Bronchial epithelial cell (primary cell): Measurements from ENCODE around the gene CA6. TPM values are rescaled to one million over a fixed set of nuclear protein-coding genes. Genes with fewer than 3 reads are reported as not detected.
"Not testable (repeated sequence)": the region's sequence is repeated elsewhere in the genome, so short reads cannot be mapped to it uniquely, and the experiment has no call there.

Source experiments
- DNase-seq: peaks from one replicate; pipeline ENCODE4 v3.0.0-alpha.2; 2010; ENCODE audit warnings: low read depth
- FAIRE-seq: peaks from 2 replicates; lab custom pipeline; 2011; peaks lifted over from hg19 to GRCh38; lab: Jason Lieb, UNC
- H3K27me3 ChIP-seq: 2 replicates; pipeline ENCODE4 v1.5.1; 2011; ENCODE audit warnings: low read length; ENCODE audit not compliant: control insufficient read depth, insufficient read depth
- H3K36me3 ChIP-seq: 2 replicates; pipeline ENCODE4 v1.5.1; 2011; ENCODE audit warnings: low read length; ENCODE audit not compliant: control insufficient read depth, insufficient read depth
- H3K4me3 ChIP-seq: 2 replicates; pipeline ENCODE4 v1.5.1; 2011; ENCODE audit warnings: mild to moderate bottlenecking, low read depth, low read length, control low read depth
- CTCF ChIP-seq: IDR thresholded peaks from 2 replicates; pipeline ENCODE4 v1.5.1; 2011; ENCODE audit warnings: mild to moderate bottlenecking, moderate library complexity, low read length, control low read depth, inconsistent platforms; ENCODE audit not compliant: insufficient read depth, severe bottlenecking
- total RNA-seq: library from RNA; depleted of rRNA; stranded (reverse); fragments of >200 nt; gene quantifications from 2 replicates; pipeline ENCODE4 v1.2.1, GENCODE V29; 2014

CA6 gene
- total RNA-seq, 1 donor from 2014 or later: not detected

DNA sequence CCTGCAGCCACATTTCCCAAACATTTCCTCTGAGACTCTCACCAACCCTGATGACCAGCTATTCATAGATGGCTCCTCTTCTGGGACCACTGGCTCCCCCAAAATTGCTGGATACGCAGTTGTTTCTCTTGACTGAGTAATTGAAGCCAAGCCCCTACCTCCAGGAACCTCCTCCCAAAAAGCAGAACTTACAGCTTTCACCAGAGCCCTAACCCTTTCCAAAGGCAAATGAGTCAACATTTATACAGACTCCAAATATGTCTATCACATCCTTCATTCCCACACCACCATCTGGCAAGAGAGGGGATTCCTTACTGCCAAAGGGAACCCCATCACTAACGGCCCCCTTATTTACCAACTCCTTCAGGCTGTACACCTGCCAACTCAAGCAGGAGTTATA, 20.3 kb upstream of the CA6 start:
- no peak overlapping the region for H3K4me3 ChIP-seq
- peak; percentile 32 for FAIRE-seq
- DNase-seq: no peak
- no peaks in the 10 kb centered on the region for H3K36me3 ChIP-seq
- H3K27me3 ChIP-seq: peaks cover 3% of the 10 kb centered on the region
- TF ChIP-seq CTCF: no peak

DNA sequence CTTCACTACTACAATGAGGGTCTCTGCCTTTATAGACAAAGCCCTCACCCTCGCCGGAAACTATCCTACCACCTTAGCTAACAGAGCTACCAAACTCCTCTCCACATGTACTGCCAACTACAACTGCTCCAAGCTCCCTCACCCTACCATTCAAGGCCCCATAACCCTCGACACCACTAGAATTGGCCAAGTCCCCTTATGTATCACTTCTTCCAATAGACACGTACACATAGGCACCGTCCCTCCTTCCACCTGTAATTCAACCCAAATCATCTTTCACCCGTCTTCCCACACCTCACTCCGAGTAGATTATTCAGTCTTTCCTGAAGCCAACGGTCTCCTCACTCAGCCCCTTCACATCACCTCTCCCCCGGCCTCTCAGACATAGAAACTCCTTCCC, 19.7 kb upstream of the CA6 start:
- no peaks in the 10 kb centered on the region for H3K36me3 ChIP-seq
- FAIRE-seq (peak; percentile 79), DNase-seq (no peak)
- H3K4me3 ChIP-seq: no peak overlapping the region
- peaks cover 3% of the 10 kb centered on the region for H3K27me3 ChIP-seq
- no peak for TF ChIP-seq CTCF

DNA sequence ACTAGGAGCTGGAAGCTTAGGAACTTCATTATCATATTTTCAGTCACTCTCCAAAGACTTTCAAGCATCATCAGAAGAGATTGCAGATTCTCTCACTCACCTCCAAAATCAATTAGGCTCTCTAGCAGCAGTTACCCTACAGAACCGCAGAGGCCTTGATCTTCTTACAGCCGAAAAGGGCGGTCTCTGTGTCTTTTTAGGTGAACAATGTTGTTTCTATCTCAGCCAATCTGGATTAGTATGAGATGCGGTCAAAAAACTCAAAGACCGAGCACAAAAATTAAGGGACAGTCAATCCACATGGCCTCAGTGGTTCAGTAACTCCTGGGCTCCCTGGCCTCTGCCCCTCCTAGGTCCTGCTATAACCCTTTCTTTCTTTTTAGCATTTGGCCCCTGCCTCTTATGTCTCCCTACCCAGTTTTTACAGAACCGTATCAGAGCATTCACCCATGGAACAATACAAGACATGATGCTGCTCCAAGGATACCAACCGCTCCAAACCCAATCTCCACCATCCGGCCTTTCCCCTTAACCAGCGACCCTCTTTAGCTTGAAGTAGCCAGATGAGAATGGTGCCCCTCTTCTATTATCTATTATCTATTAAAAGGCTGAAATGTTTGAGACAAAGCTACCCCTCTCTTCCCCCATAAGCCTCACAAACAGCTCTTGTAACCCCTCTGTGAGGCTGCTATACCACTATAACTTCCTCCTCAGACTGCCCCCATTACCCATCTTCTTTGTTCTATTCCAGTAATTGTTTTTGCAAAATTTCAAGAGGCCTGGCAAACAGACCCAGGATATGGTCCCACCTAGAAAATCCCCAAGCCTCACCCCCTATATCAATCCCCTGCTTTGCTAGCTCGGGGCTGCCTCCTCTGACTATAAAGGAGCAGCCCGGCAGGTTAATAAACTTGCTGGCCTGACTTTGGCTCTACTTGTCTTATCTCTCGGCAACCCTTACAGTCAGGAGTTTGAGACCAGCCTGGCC, 18.7 kb upstream of the CA6 start:
- Histone ChIP-seq H3K36me3 (no peaks in the 10 kb centered on the region), H3K4me3 (no peak overlapping the region), H3K27me3 (peaks cover 3% of the 10 kb centered on the region)
- TF ChIP-seq CTCF: no peak
- no peak for FAIRE-seq
- DNase-seq: no peak

DNA sequence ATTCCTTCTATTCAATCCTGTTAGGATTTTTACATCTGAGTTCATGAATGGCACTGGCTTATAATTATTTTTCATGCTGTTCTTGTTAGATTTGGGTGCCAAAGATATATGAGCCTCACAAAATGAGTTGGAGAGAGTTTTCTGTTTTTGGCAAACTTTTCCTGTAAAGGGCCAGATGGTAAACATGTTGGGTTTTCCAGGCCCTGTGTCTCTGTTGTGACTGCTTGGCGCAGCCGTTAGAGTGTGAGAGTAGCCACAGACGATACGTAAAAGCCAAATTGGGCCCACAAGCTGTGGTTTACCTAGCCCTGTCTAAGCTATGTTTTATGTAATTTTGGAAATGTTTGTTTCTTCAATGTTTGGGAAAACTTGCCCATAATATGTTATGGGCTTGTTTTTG, 15.6 kb upstream of the CA6 start:
- FAIRE-seq (no peak), DNase-seq (no peak)
- H3K4me3 ChIP-seq: no peak overlapping the region
- TF ChIP-seq CTCF: no peak
- no peaks in the 10 kb centered on the region for H3K36me3 ChIP-seq
- H3K27me3 ChIP-seq: peaks cover under 1% of the 10 kb centered on the region

DNA sequence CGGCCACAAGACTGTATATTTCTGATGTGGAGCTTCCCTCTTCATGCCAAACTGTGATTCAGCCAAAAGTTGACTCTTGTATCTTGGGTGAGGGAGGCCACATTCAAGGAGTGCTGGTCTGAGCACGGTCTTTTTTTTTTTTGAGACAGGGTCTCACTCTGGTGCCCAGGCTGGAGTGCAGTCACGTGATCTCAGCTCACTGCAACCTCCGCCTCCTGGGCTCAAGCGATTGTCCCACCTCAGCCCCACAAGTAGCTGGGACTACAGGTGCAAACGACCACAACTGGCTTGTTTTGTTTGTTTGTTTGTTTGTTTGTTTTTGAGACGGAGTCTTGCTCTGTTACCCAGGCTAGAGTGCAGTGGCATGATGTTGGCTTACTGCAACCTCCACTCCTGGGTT, 8.6 kb upstream of the CA6 start:
- not testable (repeated sequence) for H3K36me3 ChIP-seq, H3K27me3 ChIP-seq, H3K4me3 ChIP-seq, DNase-seq, FAIRE-seq

- Histone ChIP-seq H3K4me3 (no peak overlapping the region), H3K36me3 (no peaks in the 10 kb centered on the region), H3K27me3 (no peaks in the 10 kb centered on the region)
- no peak for TF ChIP-seq CTCF
- FAIRE-seq (no peak), DNase-seq (no peak)
Measured at GRCh38 chr1:8937701-8938100, 8.0 kb upstream of the CA6 start.
